HG03342 (cell line): Measurements from ENCODE around the gene MB.

Experiments
- ATAC-seq: cut with Tn5 transposase; IDR thresholded peaks from one replicate; pipeline ENCODE4 v1.9.1; 2021; ENCODE audit warnings: mild to moderate bottlenecking, moderate library complexity; ENCODE audit not compliant: unreplicated experiment

The MB gene

DNA sequence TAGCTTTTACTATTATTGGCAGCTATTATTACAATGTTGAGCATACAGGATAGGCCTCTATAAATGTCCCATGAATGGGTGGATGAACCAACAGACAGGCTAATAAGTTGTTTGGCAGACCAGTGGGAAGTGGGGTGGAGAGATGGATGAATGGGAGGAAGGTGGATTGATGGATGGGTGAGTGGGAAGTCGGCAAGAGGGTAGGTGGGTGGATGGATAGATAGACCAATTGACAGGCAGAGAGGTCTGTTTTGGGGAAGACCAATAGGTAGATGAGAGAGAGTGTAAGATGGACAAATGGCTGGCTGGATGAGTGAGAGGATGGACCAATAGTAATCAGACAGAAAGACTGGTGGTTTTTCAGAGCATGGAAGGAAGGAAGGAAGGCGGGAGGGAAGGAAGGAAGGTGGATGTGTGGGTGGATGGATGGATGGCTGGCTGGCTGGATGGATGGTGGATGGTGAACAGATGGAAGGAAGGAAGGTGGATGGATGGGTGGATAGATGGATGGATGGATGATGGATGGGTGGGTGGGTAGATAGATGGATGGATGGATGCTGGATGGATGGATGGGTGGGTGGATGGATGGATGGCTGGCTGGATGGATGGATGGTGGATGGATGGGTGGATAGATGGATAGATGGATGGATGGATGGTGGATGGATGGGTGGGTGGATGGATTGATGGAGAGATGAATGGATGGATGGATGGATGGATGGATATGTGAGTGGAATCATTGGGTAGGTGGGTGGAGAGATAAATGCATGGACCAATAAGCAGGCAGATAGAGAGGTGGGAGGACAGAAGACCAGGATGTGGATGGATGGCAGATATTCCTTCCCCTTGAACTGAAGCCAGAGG is 39.1 kb downstream of the MB start:
- no peak for ATAC-seq

- ATAC-seq: no peak
Observed at GRCh38 chr22:35576671-35577070, 40.5 kb downstream of the MB start.

- no peak for ATAC-seq
Observed at GRCh38 chr22:35575116-35575748, 41.9 kb downstream of the MB start.

DNA sequence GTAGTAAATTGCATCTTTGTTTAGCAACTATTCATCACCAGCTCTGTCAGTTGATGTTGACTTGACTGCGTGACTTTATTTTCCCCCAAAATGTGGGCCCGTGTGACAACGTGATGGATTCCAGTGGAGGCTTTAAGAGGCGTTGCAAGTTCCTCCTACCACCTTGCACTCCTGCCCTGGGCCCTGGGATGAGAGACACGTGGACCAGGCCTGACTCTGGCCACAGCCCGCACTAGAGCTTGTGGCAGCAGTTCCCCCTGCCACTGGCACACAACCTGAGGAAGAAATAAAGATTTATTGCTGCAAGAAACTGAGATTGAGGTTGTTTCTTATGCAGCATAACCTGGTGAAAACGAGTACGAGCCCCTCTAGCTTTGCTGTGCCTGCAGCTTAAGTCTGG is 44.6 kb downstream of the MB start:
- ATAC-seq: no peak

- no peak for ATAC-seq
Observed at GRCh38 chr22:35570686-35571194, 46.4 kb downstream of the MB start.

DNA sequence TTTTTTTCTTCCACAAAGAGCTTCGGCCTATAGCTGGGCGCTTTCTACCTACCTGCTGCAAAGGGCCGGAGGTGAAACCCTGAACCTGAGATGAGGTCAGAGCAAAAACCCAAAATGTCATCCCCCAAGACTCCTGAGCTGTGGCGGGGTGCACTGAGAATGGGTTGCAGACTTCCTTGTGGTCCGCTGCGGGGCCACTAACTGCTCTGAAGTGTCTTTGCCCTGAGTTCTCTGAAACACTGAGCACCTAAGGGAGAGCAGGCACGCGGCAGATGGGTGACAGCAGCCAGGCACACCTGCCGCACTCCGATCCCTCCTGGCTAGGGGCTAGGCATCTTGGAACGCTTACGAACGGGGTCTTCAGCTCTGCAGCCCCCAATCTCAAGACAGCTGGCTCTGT is 47.2 kb downstream of the MB start:
- ATAC-seq: no peak

- no peak for ATAC-seq
Observed at GRCh38 chr22:35568751-35569739, 48.1 kb downstream of the MB start.

- ATAC-seq: no peak
Observed at GRCh38 chr22:35567351-35568141, 49.6 kb downstream of the MB start.

GRCh38 chr22:35564975-35565867 is 51.9 kb downstream of the MB start:
- no peak for ATAC-seq

- ATAC-seq: no peak
Observed at GRCh38 chr22:35563211-35563610, 53.9 kb downstream of the MB start.

DNA sequence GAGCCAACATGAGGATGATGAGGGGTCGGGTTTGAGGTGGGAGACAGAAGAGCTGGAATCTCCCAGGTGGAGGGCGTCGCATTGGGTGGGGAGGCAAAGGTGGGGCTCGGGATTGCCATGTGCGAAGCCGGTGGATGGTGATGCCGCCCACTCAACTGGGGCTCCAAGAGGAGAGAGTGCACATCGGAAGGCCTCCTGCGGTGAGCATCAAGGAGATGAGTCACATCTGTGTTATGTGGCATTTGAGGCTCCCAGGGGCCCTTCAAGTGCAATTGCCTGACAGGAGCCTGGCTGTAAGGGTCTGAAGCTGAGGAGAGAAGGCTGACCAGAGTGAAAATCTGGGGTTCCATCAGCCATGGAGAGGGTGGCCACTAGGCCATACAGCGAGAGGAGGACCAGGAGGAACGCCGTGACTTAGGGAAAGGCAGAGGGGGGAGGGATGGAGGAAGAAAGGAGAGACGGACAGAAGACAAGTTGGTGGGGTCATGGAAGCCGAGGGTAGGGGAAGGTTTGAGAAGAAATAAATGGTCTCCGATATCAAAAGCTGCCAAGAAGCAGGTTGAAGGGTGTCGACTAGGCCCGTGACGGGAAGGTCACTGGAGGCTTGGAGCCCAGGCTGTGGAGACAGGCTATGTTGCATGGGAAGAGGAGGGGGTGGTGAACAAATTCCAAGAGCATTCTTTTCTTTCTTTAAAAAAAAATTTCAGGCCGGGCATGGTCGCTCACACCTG is 55.2 kb downstream of the MB start:
- no peak for ATAC-seq

- ATAC-seq: no peak
Observed at GRCh38 chr22:35560824-35561223, 56.3 kb downstream of the MB start.

DNA sequence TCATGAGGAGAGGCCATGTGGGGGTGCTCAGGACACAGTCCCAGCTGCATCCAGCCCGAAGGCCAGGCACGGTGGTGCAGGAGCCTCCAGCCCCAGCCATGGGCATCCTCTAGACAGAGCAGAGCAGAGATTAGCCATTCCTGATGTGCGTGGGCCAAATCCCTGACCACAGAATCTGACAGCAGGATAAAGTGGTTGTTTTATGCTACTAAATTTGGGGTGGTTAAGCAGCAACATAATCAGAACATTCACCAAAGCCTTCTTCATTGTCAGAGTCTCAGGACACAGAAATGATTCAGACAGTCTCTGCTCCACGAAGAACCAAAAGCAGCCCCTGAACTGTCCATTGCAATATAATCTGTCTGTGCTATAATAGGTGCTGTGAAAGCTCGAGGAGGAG is 56.8 kb downstream of the MB start:
- ATAC-seq: no peak

GRCh38 chr22:35559354-35560005 is 57.6 kb downstream of the MB start:
- no peak for ATAC-seq

DNA sequence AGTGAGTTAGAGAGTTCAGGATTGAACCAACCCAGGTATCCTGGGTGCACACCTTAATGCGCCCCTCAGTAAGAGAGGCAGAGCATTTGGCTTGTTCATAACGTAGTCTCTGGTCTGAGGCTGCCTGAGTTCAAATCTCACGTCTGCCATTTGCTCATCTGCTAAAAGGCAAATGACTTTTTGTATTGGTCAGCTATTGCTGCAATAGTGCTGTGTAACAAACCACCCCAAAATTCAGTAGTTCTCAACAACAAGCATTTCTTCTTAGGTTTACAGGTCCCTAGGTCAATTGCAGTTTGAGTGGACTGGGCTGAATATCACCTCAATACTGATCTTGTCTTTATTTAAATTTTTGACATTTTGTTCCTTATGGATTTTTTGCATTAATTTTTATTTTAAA is 58.4 kb downstream of the MB start:
- ATAC-seq: no peak

- no peak for ATAC-seq
Observed at GRCh38 chr22:35558031-35558430, 59.1 kb downstream of the MB start.
